A549 treated with CORT108297 at 1 μM for 4 hours (cell line): Measurements from ENCODE around the gene NUP62CL. TPM values are rescaled to one million over a fixed set of nuclear protein-coding genes. Genes with fewer than 3 reads are reported as not detected.

Experiments used
- total RNA-seq: library from RNA; stranded (reverse); fragments of 200-300 nt; extraction: Qiagen RNA extraction; gene quantifications from 5 replicates; pipeline ENCODE4 v1.2.3, GENCODE V29; 2022

The NUP62CL gene
- 13.2 to 17.3 TPM (median 14.8 TPM) in 5 replicates for total RNA-seq

GRCh38 chrX:107205770-107206696 lies at the start of gene NUP62CL, which contains the start of gene DNAAF6:
TSS of gene NUP62CL (minus strand) at chrX:107206433. CDS start at chrX:107175146, 31,287 bp downstream.
TSS of gene DNAAF6 (plus strand) at chrX:107206611. CDS start at chrX:107212876, 6,265 bp downstream.

GRCh38 chrX:107118322-107119147 lies 87.7 kb downstream of the NUP62CL start, which contains the start of gene RBM41:
TSS of gene RBM41 (minus strand) at chrX:107118822. CDS start at chrX:107118773, 49 bp downstream.

Other genes starting within 250 kb of the NUP62CL start
- 31.2 to 47.7 TPM (median 33.6 TPM) in 5 replicates for gene MORC4, start 206.2 kb downstream of the NUP62CL start, total RNA-seq
- 8.3 to 12.9 TPM (median 9.8 TPM) in 5 replicates for gene RBM41, start 87.6 kb downstream of the NUP62CL start, total RNA-seq
- gene DNAAF6, start 178 bp upstream of the NUP62CL start, total RNA-seq = not detected in 5 replicates
- gene FRMPD3, start 243.2 kb upstream of the NUP62CL start, total RNA-seq = 0.10 to 0.15 TPM (median 0.12 TPM) in 5 replicates